GM19025 (cell line): ENCODE results near the gene PI4K2A.
A peak's percentile ranks its signal among the peaks of the same experiment; 100 is the strongest.
"Not testable (repeated sequence)": the region's sequence is repeated elsewhere in the genome, so short reads cannot be mapped to it uniquely, and the experiment has no call there.

Source experiments
- ATAC-seq: cut with Tn5 transposase; IDR thresholded peaks from one replicate; pipeline ENCODE4 v1.9.1; 2021; ENCODE audit warnings: mild to moderate bottlenecking, low read depth, moderate library complexity; ENCODE audit not compliant: unreplicated experiment

PI4K2A gene

DNA sequence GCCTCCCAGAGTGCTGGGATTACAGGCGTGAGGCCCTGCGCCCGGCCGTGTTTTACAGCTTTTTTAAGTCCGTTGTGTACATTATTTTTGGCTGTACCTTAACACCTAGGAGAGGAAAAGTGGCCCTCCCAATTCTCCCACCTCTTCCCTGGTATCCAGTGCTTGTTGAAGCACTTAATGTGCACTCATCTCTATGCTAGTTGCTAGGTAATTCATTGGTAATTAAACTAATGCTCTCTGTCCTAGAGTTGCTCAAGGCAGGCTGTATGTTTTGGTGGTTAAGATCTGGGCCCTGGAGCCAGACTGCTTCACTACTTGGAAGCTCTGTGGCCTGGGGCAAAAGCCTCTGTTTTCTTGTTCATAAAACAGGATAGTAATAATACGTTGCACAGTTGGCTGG, 27.0 kb downstream of the PI4K2A start:
- no peak for ATAC-seq

DNA sequence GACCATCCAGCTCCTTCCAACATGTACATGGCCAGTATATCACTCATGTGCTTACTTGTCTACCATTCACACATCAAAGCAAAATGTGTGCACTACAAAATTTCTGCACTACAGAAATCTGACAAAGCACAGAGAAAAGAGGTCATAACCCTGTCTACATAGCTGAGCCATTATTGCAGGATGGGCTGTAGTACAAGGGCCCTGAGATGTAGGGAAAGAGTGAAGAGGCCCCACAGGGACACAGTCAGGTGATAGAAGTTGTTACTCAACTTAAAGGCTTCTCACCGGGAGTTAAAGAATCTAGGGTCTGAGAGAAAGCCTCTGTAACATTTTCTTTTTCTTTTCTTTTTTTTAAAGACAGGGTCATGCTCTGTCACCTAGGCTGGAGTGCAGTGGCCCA, 29.1 kb downstream of the PI4K2A start:
- no peak for ATAC-seq

DNA sequence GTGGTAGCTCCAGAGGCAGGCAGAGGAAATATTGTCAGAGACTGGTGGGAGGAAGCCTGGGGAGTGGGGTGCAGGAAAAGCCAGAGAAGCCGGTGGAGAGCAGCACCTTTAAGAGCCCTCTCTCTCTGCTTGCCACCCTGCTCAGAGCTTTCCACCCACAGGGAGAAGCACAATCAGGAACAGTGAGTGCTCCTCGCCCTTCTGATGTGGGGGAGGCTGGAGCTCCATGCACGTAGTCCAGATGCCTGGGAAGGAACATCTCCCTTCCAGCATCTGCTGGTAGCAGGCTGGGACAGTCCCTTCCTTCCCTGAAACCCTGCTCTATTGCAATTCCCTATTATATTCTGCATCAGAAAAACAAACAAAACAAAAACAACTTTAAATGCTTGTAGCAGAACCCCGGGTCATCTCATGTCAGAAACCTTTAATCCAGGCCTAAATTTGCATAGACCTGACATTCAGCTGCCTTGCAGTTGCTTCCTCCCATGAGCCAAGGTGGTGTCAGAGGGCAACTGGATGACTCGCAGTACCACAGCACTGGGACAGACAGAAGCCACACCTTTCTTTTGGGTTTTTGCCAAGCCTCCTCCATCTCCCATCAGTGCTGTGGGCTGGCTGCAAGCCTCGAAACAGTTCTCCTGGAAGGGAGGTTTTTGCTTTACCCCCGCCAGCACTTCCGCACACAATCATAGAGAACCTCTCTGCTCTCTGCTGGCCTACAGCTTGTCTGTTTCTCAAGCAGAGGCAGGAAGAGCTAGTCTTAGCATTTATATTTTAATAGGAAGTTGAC, 33.5 kb downstream of the PI4K2A start:
- no peak for ATAC-seq

DNA sequence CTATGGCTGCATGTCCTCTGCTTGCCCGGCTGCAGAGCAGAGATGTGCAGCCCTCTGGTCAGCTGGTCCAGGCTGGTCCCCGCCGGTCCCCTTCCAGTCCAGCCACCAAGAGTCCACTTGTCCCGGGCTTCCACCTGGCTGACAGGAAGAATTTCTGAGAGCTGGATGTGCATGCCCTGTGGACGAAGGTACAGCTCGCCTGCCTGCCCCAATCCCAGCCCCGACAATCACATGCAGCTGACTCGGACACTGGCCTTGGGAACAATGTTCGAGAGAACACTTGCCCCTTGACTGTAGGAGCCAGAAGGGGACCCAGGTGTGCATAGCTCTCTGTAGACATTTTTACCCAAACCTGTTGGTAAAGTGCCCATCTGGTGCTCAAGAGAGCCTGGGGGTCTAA, 34.8 kb downstream of the PI4K2A start:
- ATAC-seq: no peak

DNA sequence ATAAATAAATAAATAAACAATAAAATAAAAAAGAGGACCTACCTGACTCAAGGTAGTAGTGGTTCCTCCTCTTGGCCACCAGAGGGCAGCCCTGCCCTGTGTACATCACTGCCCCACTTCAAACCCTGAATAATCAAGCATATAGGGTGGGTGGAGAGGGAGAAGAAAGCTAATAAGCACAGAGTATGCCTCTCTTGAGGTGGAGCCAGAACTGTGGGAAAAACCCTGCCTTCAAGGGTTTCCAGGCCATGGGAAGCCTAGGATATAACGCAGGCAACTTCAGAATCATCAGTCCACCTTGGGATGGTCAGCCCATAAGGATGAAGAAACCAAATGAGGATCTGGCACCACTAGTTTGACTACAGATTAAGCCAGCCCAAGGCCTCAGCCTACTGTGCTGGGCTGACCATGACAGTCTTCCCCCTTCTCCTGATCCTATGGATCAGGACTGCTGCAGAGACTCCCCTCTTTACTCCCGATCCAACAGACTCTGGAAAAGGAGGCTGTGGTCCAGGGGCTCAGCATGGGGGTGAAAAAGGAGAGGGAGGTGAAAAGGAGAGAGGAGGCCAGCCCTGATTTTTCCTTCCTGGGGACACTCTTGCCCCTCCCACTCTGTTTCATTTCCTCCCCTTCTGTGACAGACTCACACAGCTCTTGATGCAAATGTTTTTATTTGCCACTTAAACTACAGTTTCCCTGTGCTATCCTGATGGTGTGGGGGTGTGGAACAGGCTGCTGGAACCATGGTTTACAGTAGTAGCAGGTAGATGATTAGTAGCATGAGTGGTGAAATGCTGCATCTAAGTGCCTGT, 36.5 kb downstream of the PI4K2A start:
- peak; percentile 43 for ATAC-seq

DNA sequence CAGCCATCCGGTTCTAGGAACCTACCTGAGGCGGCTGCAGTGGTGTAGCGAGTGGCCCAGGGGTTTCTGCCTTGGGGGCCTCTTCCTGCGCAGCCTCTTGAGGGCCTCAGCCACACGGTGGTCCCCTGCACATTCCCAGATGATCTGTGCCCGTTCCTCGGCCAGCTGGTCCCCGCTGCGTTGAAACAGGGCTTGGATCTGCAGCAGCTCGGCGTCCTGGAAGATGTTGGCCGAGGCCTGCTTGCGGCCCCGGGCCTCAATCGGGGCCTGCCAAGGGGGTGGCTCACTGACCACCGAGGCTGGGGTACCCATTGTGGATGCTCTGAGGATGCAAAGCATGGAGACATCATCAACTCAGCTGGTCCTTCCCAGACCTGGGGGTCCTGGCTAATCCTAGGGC, 39.1 kb downstream of the PI4K2A start:
- no peak for ATAC-seq

DNA sequence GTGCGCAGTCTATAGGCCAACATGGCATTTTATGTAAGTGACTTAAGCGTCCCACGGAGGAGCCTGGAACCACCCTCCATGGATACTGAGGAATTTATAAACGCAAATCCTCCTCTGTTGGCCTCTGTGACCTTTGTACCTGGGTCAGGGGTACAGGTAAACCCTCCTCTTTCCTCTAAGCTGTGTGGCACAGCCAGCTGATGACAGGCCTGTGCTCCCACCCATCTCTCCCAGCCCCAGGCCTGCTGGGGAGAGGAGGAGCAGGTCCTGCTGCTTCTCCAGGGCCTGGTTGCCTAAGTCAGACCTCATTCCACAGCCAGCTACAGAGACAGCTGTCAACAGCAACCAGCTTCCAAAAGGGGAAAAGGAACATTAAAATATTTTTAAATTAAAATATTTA, 41.6 kb downstream of the PI4K2A start:
- no peak for ATAC-seq

DNA sequence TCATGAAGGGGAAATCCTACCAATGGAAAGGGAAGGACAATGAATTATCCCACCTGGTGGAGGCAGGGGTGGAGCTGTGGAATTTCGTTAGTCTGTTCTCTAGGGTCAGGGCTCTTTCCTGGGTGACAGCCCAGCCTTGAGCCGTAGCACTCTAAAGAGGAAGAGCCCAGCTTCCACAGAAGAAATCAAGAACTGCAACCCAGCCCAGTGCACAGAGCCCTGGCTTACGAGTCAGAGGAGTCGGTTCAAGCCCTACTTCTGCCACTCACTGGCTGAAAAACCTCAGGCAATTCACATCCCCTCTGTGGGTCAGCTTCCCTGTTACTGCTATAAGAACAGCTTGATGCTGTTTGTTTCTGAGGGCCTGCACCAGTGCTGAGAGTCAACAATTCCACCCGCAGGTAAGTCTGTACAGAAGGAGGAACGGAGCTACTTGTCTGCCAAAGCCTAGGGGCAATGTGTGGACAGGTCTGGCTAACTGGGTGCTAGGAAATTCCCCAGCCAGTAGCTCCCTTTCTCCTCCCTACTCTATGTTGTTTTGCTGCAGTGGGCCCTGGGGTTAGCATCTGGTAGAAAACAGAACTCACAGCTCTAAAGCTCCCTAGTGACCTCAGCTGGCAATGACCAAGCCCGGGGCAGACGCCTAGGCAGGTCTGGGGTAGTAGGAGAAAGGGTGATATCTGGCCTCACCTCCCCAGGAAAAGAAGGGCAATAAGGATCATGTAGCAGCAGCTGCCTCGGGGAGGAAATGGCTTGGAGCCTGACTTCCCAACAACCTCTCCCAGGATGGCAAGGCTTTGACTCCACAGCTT, 43.3 kb downstream of the PI4K2A start:
- no peak for ATAC-seq

DNA sequence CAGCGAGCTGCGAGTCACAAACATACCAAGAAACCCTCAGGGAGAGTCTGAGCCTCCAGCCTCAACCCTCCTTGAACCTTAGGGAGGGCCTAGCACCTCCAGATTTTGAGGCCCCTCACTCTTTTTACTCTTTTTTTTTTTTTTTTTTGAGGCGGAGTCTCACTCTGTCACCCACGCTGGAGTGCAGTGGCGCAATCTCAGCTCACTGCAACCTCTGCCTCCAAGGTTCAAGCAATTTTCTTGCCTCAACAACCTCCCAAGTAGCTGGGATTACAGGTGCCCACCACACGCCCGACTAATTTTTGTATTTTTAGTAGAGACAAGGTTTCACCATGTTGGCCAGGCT, 43.9 kb downstream of the PI4K2A start:
- not testable (repeated sequence) for ATAC-seq

DNA sequence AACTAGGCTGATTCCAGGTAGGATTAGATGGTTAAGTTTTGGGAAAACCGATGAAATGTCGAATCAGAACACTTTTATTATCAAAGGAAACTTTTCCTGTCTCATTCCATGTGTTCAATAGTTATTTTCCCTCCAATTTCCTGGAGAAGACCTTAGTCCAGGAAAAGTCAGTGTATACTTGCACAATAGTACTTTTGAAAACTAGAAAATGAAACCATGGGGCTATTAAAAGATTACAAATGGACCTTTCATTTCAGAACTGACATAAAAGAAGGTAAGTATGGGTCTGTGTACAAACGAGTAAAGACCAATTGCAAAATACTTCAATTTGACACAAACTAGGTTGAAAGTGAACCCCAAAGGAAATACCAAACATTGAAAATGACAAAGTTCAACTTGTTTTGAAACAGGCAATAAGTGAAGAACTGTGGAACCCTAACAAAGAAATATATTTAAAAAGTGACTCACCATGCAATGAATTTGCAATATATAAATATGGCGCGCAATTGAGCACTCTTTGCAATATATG, 44.5 kb downstream of the PI4K2A start:
- ATAC-seq: no peak

DNA sequence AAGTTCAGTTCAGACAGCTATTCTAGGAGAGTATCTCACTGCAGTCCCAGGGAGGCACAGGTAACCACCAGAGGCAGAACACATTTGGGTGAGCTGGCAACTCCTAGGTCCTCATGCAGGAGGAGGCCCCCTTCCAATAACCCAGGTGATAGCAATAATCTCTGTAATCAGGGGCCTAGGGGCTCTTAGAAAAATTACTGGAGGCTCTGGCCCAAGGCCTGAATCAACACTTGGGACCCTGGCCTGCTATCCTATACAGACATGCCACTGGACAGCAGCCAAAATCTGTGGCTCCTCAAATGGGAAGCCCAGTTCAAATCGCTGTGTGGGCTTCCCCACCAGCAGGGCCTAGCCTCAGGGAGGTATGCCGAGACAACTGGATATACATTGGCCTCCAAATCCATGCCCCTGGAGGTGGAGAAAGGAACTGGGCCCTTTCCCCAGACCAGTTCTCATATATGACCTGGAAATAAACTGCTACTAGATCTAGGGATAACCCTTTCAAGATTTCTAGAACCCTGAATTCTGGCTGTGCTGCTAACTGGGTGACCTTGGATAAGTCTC, 45.0 kb downstream of the PI4K2A start:
- ATAC-seq: no peak

DNA sequence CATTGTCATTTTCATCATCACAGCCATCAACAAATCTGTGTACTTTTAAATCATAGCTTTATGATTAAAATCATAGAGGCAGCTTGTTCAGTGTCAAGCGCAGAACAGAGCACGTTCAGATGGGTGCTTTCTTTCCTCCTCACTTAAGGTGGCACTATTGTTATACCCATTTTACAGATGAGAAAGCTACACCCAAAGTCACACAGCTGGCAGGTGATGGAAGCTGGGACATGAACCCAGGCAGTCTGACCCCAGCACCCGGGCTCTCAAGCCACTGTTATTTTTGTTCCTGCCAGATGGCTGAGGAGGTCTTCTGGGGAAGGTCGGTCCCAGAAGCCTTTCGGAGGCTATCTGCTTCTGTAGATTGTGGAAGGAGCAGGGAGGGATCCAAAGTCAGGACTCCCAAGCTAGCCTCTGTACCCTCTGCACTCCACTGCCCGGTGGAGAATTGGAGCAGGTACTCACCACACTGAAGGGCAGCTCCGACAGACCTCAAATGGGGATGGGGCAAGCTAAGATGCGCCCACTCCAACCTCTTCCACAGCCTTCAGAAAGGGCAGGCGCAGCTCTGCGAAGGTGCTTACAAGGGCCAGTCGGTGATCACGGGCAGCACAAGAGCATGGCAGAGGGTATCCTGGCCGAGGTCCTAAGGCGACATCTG, 46.0 kb downstream of the PI4K2A start:
- ATAC-seq: no peak

DNA sequence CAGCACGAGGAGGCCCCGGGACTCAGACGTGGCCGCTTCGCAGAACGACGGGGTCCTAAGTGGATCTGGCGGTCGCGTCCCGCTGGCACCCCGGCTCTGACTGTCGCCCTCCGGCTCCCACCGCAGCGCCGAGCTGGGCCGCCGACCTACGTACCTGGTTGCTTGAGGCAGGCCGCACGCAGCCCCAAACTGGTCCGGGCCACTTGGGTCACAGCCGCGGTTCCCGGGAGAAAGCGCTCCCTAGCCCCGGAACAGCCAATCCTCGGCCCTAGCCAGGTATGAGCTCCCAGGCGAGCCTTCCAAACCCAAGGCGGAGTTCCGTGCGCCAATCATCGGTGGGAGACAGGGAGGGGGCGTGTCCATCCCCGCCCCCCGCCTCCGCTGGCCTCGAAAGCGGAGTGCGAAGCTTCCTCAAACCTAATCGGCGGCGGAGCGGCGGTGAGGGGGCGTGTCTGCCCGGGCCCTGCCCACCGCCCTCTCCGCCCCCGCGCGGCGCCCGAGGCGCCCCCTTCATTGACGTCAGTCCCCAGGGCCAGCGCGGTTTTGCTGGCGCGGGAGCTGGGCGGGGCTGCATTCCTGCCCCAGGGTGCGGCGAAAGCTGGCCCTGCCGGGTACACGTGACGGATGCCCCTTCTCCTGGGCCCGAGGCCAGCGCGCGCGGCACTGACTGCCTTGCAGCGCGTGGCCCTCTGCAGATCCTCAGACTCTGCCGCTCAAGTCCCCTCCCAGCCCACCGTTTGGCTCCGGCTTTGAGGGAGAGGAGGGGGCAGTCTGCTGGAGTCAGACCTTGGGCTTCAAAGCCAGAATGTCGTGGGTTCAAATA, 46.7 kb downstream of the PI4K2A start, which contains the start of gene AVPI1:
Gene AVPI1, minus strand, starts transcription at position 280 of the 823 bp plus-strand sequence. CDS start 7,336 bp downstream, outside the sequence.
- ATAC-seq: peak; percentile 91

DNA sequence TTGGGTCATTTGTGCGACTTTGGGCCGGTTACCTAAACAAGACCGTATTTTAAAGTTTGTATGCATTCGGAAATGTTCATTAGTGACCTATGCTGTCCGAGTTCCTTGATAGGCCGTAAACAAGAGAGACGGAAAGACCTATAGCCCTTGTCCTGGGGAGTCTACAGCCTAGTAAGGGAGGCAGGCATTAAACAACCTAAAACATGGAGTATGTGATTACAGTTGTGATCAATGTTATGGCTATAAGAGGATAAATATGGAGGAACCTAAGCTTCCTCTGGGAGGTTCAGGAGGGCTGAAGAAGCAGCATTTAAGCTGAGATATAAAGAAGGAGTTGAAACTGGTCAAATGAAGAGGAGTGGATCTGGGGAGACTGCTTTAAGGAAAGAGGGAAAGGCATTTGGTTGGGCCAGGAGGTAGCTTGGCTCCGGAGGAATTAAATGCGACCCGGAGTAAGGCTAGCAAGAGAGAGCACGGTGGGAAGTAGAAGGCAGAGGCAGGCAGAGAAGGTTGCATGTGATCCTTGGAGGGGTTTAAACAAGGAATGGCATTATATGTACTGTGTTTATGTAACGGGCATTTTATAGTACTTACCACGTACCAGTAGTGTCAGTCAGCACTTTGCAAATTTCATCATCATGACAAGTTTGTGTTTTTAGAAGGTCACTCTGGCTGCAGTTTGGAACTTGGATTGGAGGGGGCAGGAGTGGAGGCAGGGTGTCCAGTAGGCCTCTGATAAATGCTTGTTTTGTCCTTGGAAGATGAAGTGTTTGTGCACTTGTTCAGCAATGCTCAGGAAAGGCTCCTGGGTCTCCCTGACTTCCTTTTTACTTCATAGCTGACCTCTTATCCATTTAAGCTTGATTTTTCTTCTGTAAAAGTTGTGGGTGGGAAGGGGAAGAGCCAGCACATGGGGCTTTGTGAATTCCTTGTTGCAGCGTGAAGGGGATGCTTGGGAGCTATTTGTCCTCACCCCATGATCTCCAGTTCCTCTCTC, 47.6 kb downstream of the PI4K2A start:
- no peak for ATAC-seq

DNA sequence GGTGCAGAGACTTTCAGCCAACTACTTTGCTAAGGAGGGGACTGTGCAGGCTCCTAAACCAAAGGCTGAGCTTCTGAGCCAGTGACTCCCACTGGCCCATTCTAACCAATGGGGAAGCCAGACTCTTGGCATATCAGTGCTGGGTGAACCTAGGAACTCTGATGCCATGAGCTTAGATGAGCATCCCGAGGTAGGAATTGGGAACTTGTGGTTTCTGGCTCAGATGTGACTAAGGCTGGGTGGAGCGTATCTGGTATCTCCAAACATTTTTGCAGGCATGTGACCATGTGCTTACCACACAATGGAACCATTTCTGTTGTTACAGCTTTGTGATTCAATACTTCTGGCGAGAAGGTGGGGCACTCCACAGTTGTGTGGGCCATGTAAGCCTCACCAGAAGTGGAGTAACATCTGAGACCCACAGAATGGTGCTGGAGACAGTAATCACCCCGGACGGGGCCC, 49.1 kb downstream of the PI4K2A start:
- ATAC-seq: no peak

DNA sequence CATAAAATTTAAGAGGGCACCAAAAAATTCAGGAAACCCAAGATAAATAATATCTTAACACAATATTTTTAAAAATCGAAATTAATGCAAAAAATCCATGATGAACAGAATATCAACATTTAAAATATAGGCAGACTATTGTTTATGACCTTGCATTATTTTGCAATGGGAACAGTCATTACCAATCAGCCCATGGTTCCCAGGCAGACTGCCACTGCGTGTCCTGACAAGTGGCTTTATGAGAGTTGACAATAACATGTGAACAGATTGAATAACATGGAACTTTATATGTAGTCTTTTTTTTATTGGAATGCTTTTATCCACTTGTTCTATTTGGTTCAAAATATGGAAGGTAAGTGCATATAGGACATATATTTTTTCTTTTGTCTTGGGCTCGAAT, 49.7 kb downstream of the PI4K2A start:
- no peak for ATAC-seq

DNA sequence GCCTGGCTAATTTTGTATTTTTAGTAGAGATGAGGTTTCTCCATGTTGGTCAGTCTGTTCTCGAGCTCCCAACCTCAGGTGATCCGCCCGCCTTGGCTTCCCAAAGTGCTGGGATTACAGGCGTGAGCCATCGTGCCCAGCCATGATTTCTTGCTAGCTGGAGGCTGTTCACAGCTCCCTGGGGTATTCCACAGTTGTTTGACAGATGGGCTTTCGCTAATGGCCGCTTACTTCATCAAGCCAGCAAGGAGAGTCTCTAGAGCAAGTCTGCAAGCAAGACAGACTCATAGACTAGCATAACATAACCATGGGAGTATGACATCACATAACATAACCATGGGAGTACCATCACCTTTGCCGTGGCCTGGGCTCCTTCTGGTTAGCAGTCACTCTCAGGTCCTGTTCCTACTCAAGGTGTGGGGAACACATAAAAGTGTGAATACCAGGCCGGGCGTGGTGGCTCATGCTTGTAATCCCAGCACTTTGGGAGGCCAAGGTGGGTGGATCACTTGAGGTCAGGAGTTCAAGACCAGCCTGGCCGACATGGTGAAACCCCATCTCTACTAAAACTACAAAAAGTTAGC, 57.7 kb downstream of the PI4K2A start:
- ATAC-seq: not testable (repeated sequence)
